Measurements from ENCODE around the gene NUP214. TPM values are rescaled to one million over a fixed set of nuclear protein-coding genes. Genes with fewer than 3 reads are reported as not detected.

The NUP214 gene
- total and polyA plus RNA-seq, 2 of the 8 experiments (the other 6 are each of a cell fraction or from before 2014, with no cell fraction given) = 28.6 to 50.2 TPM

- FAIRE-seq (no peak), DNase-seq (ENCODE audit: low read depth in 1 of 2, low spot score in 2 of 2) (no peak)
- no peak overlapping the region for H2BK20ac ChIP-seq (ENCODE audit: low read length)
- H2BK5ac ChIP-seq (ENCODE audit: low read depth, low read length) = no peak overlapping the region
- WGBS, 2 experiments (ENCODE audit: extremely low coverage in 1 of 2, insufficient coverage in 1 of 2, insufficient read length in 1 of 2, insufficient replicate concordance in 2 of 2, low coverage in 1 of 2, low lambda C conversion rate in 2 of 2, missing lambda C conversion rate in 1 of 2) = 84% methylated on average over 14 of the region's 14 CpGs; no CpG with 5 or more reads in 1 of the 2 experiments
- H3K56ac ChIP-seq (replicated peaks; ENCODE audit: insufficient read length, low read depth, low read length) = no peak overlapping the region
- H2BK15ac ChIP-seq (ENCODE audit: low read length) = 0 out of 2 replicates have a peak overlapping the region, but pooled peaks have one; percentile 61
- POLR2A ChIA-PET (ENCODE audit: partially characterized antibody) = interaction anchor here (0.9 kb wide), 1 partner anchor 39 kb away, joined by 3 read pairs; no protein-coding TSS in a partner anchor
- no peak overlapping the region for H2AK5ac ChIP-seq (ENCODE audit: low read depth, low read length)
- H3K9ac ChIP-seq (replicated peaks in 1 of 4; ENCODE audit: extremely low read depth in 1 of 4, low read depth in 3 of 4, low read length in 3 of 4) = no peak overlapping the region
- no peak overlapping the region for H3K4me3 ChIP-seq (ENCODE audit: extremely low read depth in 1 of 4, insufficient read depth in 2 of 4, low read depth in 3 of 4, low read length in 4 of 4)
- H4K20me1 ChIP-seq (replicated peaks in 1 of 2; ENCODE audit: control insufficient read depth in 1 of 2, insufficient read depth in 2 of 2, low read length in 2 of 2) = no peaks in the 10 kb centered on the region
- H3K4ac ChIP-seq (replicated peaks; ENCODE audit: insufficient read length, low read depth, low read length) = no peak overlapping the region
- H3K79me1 ChIP-seq (ENCODE audit: low read depth, low read length) = no peaks in the 10 kb centered on the region
- H3K23ac ChIP-seq (ENCODE audit: insufficient read length) = no peak overlapping the region
- no peak overlapping the region for H2BK120ac ChIP-seq (replicated peaks; ENCODE audit: low read depth, low read length)
- peak overlapping the region; percentile 22; the same call in 1 of the 2 replicates for H4K8ac ChIP-seq (ENCODE audit: extremely low read depth, insufficient read depth, low read length)
- no peaks in the 10 kb centered on the region for H3K9me3 ChIP-seq (ENCODE audit: insufficient read depth in 2 of 2, low read depth in 1 of 2, low read length in 1 of 2)
- H3K4me2 ChIP-seq (ENCODE audit: insufficient read depth in 1 of 2, low read depth in 2 of 2, low read length in 2 of 2) = no peak overlapping the region
- no peaks in the 10 kb centered on the region for H3K36me3 ChIP-seq (ENCODE audit: control insufficient read depth in 2 of 4, insufficient read depth in 4 of 4, low read length in 3 of 4)
- H4K5ac ChIP-seq (ENCODE audit: insufficient read length, low read depth, low read length) = no peak overlapping the region
- no peaks in the 10 kb centered on the region for H3K27me3 ChIP-seq (replicated peaks in 1 of 4; ENCODE audit: control insufficient read depth in 3 of 4, extremely low read depth in 1 of 4, insufficient read depth in 3 of 4, low read length in 3 of 4)
- CTCF ChIA-PET (ENCODE audit: partially characterized antibody) = interaction anchor here (0.7 to 1.6 kb wide), 6 partner anchors 11 to 916 kb away, joined by 3 to 12 read pairs (median 4); no protein-coding TSS in a partner anchor
- peak overlapping the region; percentile 52; the same call in 1 of the 2 replicates for H2AFZ ChIP-seq (ENCODE audit: low read length)
- peaks cover 0 to 9% (median 1%) of the 10 kb centered on the region in 4 experiments; a peak in 1 of 7 replicates for H3K4me1 ChIP-seq (replicated peaks in 1 of 4; ENCODE audit: control insufficient read depth in 3 of 4, insufficient read depth in 4 of 4, low read length in 3 of 4)
- no peak overlapping the region for H3K14ac ChIP-seq (ENCODE audit: insufficient read length)
- H3K79me2 ChIP-seq (ENCODE audit: control insufficient read depth in 1 of 2, insufficient read depth in 2 of 2, low read length in 2 of 2) = no peaks in the 10 kb centered on the region
- H3K18ac ChIP-seq (ENCODE audit: extremely low read depth, low read length) = no peak overlapping the region
- TF ChIP-seq NRF1 (IDR thresholded peaks at IDR 0.05; ENCODE audit: low read depth, low read length) = no peak
- no peak for TF ChIP-seq MAFK (IDR thresholded peaks at IDR 0.05; ENCODE audit: low read depth, low read length)
- no peak for TF ChIP-seq TAF1 (IDR thresholded peaks at IDR 0.05; ENCODE audit: low read depth, low read length)
- TF ChIP-seq TBP (IDR thresholded peaks at IDR 0.05; ENCODE audit: low read depth, low read length) = no peak
- TF ChIP-seq SIRT6 (IDR thresholded peaks at IDR 0.05; ENCODE audit: low read length) = no peak
- no peak for TF ChIP-seq SIX5 (IDR thresholded peaks at IDR 0.05; ENCODE audit: low read depth, low read length)
- no peak for TF ChIP-seq CTCF (IDR thresholded peaks at IDR 0.05; ENCODE audit: control extremely low read depth in 1 of 3, insufficient read depth in 1 of 3, low read depth in 1 of 3, low read length in 3 of 3)
- no peak for TF ChIP-seq POLR2AphosphoS5 (IDR thresholded peaks at IDR 0.05; ENCODE audit: low read depth, low read length)
- no peak for TF ChIP-seq BACH1 (IDR thresholded peaks at IDR 0.05; ENCODE audit: low read length)
- no peak for TF ChIP-seq FOSL1 (IDR thresholded peaks at IDR 0.05; ENCODE audit: insufficient read depth, low read depth, low read length)
- TF ChIP-seq JUND (IDR thresholded peaks at IDR 0.05; ENCODE audit: low read length) = no peak
- H3K27ac ChIP-seq (ENCODE audit: low read depth, low read length) = no peak overlapping the region
- peak overlapping the region; percentile 4; the same call in 1 of the 2 replicates for H2BK12ac ChIP-seq (ENCODE audit: low read depth, low read length)
- H3K23me2 ChIP-seq (ENCODE audit: low read depth, low read length) = no peaks in the 10 kb centered on the region
- no peak overlapping the region for H4K91ac ChIP-seq (replicated peaks; ENCODE audit: insufficient read length, low read length)
These were observed 128.6 kb downstream of the NUP214 start for GRCh38 chr9:131253891-131254491.

All from H1 (cell line).